DMS 273 (cell line): Measurements from ENCODE around the gene FAM131C.

Experiments
- DNase-seq: peaks from one replicate; lab custom pipeline; 2025; ENCODE audit not compliant: unreplicated experiment; lab: John Stamatoyannopoulos, UW

The FAM131C gene

DNA sequence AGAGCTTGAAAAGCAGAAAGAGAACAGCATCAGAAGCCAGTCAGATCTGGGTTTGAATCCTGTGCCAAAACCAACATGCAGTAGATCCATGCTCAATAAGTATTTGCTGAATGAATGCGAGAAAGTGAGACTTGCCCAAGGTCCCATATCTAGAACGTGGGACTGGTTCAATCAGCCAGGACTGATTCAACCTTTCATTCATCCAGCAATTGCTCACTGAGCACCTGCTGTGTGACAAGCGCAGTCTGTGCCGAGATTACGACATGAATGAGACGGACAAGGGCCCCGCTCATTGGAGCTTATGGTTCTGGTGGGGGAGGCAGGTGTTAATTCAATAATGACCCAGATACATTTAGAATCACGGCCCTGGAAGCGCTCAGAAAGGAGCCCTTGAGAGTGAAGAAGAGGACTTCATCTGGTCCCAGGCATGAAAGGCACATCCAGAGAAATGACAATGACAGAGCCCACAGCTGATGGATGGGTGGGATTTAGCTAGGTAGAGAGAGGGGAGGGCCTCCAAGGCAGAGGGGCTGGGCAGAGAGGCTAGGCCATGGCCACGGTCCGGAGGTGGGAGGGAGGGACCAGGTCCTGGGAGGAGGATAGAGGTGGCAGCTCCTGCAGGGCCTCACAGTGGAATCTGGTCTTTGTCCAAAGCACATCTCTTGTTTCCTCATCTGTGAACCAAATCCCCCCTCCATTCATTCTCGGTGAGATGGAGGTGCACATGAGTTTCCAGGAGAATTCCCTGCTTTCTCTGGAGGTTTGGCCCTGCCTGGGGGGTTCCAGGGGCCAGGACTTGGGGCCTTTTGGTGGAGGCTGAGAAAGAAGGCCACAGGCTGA is 4.2 kb upstream of the FAM131C start:
- DNase-seq: no peak

DNA sequence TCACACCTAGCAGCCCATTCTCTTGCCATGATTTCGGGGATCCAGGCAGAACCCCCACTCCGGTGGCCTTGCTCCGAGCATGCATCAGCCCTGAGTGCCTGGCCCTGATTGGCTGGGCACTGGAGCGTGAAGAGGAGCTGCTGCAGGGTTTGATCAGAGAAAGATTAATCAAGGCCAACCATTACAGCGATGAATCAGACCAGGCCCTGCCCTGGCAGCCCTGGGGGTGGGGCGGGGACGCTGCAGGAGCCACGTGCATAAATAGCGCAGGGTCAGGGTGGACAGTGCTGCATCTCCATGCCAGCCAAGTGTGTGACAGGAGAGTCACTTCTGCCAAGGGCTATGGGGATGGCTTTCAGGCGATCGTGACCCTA is 3.4 kb upstream of the FAM131C start:
- no peak for DNase-seq

GRCh38 chr1:16076031-16076864 is 2.8 kb upstream of the FAM131C start:
- DNase-seq: no peak

GRCh38 chr1:16075337-16076030 is 2.0 kb upstream of the FAM131C start:
- DNase-seq: no peak

DNA sequence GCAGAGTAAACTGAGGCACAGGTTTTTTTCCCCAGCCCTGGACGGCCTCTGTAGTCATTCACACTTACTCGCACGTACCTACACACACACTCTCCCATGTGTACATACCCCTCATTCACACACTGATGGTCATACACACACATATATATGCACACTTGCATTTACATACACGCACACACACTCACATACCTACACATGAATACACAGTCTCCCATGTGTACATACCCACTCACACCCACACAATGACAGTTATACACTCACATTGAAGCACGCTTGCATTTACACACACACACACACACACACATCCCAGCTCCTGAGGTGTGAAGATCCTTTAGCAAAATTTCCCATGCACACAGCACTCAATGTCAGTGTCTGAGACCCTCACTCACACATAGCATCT is 766 bp upstream of the FAM131C start:
- no peak for DNase-seq

DNA sequence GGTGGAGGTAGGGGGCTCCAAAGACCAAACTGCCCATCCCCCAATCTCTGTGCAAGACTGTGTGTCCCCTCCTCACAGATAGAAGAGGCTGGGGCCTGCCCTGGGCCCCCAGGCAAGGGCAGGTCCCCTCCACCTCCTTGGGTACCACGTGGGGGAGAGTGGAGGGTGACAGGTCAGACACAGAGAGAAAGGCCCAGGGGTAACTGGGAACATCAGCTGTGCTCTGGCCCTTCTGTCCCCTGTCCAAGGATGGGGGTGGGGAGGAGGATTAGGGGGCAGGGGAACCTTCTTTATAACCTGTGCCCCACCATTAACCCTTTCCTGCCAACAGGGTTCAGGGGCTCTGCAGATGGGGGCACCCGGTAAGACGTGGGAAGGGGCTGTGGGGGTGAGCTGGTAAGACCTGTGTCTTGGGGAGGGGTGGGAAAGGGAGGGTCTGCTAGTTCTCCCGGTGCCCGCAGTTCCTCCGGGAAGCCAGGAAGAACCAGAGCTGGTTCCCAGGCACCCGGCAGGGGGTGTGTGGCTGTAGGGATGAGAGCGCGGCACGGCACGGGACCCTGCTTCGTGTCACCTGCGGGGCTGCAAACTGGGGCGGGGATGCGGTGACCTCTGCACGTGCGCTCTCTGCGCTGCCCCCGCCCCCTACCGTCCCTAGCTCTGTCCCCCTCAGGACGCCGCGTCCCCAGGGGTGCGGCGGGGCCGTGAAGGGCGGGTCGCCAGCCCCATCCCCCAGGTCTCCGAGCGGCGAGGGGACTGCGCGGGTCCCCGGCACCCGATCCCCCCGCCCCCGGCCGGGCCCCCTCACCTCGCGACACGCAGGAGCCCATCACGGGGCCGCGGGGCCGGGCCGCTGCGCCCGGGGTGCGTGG is 601 bp downstream of the FAM131C start:
- DNase-seq: peak; percentile 61

- DNase-seq: no peak
Observed at GRCh38 chr1:16072095-16072494, 1.4 kb downstream of the FAM131C start.

DNA sequence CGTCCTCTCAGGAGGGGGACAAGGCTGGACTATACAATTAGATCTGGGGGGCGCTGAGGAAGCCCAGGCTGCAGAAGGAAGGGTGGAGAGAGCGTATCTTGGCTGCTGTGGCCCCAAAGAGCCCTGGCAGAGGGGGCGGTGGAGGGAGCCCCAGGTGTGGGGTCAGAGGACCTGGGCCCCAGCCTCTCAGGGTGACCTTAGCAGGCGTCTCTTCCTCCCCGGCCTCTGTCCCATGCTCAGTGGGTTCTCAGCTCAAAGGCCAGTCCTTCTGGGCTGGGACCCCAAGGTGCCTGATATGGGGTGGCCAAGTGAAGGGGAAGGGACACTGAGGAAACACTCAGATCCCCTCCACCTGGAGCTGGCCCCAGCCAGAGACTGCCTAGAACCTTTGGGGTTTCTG is 1.8 kb downstream of the FAM131C start:
- no peak for DNase-seq

DNA sequence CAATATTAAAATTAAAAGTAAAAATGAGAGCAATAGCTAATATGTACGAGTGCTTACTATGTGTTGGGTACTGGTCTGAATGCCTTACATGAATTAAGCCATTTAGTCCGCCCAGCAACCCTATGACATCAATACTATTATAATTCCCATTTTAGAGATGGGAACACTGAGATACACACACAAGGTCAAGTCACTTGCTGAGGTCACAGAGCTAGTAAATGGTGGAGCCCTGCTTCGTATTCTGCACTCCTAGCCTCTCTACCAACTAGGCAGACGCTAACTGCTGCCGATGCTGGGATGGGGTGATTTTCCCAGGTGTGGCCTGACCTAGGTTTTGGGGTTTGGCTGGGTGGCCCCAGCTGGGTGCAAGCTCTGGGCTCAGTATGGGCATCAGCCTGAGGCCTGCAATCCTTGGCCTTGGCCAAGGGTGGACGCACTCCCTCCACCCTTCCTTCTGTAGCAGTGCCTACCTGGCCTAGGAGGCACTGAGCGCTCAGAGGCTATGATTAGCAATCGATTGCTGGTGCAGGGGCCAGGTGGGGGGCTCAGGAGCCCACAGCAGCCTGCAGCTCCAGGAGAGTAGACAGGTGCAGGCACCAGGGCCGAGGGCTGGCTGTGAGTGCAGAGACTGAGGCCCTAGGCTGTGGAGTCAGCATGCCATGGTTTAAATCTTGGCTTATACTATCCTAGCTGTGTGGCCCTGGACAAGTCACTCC is 2.7 kb downstream of the FAM131C start:
- DNase-seq: no peak

- DNase-seq: no peak
Observed at GRCh38 chr1:16068356-16069270, 4.8 kb downstream of the FAM131C start.

DNA sequence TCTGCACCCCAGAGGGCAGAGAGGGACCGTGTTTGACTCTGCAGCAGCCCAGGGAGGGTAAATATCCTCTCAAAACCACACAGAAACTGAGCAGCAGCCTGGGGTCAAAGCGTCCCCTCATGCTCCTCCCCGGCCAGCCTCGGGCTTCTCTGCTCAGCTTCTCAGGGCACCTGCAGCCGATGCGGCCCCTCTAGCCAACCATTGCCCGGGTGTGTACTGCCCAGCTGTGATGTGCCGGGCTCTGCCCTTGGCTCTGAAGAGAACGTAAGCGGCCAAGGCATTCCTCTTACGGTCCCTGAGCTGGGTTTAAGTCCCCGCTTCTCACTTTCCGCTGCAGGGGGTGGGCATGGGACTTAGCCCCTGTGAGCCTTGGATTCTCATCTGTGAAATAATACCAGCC is 5.5 kb downstream of the FAM131C start:
- no peak for DNase-seq

DNA sequence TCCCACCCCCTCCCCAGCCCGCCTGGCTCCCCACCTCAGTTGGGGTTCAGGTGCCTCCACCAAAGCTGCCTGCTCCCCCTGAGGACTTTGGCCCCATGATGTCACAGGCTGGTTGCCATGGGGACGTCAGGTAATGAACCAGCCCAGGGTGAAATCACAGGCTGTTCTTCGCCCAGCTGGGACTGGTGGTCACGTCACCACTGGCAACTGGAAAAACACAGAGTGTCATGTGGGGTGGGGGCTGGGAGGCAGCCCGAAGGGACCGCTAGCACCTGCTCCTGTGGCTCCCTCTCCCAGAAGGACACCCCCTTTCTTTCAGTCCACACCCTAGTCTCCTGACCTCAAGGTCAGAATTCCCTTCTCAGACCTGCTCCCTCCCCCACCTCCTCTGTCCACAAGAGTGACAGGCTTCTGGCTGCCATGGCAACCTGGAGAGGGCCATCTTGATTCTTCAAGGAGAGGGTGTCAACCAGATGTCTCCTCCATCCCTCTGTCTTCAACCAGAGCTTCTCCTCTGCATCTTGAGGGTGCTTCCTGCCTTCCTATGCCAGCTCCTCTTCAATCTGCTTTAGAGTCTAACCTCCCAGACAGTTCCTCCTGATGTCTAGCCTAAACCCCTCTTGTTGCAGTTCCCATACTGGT is 6.2 kb downstream of the FAM131C start:
- peak; percentile 80 for DNase-seq

GRCh38 chr1:16066245-16066644 is 7.2 kb downstream of the FAM131C start:
- DNase-seq: no peak

- DNase-seq: no peak
Observed at GRCh38 chr1:16065269-16065576, 8.2 kb downstream of the FAM131C start.

DNA sequence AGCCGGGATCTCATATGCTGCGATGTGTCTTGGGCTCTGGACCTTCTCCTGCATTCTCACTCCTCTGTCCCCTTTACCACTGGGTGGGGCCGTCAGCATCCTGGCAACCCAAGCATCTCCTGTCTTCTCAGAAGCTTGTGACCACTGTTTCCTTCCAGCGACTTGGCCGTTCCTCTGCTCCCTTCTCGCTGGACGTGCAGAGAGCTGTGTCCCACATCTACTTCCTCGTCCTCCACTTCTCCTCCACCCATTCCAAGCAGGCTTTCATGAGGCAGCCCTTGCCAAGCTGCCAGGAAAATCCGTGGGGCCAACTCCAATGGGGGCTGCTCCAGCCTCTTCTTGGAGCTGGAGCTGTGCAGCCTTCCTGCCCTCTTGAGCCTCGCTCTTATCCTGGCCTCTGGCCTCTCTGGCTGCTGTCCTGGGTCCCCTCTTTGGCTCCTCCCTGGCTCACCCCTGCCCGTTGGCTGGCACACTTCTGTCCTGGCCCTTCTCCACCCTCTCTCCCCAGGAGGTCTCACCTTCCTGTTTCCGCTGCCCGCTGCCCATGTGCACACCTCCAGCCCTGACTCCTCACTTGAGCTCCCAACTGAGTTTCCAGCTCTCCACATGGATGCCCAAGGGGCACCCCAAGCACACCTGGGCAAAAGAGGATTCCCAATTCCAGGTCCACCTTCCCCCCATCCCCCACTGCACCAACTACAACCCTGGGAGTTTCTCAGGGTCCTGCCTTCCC is 8.7 kb downstream of the FAM131C start:
- no peak for DNase-seq

DNA sequence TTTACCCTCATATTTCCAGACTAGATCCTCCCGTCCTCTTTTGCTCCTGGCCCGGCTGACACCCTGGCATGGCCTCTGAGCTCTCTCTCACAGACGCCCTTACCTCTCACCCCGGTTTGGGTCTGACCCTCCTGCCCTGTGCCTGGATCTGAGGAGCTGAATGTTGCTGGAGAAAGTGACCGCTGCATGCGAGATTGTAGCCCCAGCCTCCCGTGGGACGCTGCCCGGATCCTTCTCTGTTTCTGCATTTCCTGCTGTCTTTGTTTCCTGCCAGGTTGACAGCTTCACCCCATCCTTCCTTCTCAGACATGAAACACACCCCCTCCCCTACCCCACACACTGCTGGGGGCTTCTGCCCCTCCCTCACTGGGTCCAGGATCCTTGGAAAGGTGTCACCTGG is 9.5 kb downstream of the FAM131C start:
- DNase-seq: no peak

DNA sequence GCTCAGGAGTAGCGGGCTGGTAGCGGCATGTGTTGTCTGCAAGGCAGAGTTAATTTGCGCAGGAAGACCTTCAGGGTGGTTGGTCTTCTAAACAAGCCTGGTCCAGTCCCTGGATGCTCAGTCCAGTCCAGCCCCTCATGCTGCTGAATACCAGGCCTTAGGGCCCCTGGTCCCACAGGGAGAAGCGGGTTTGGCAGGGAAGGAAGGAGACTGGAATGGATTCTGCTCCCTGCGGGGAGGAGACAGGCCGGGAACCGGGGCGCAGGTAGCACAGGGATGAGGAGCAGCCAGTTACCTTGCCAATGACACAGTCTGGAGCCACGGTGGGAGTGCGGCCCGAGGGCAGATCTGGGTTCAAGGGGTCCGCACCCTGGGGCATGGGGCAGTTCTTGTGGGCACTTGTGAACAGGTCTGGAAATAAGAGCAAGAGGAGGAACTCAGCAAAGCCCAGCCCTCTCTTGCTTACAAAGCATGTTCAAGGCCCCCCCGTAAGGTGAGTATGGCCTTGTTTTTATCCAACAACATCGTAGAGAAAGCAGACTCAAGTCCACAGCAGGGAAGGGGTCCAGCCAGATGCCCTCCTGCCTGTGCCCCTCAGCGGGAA is 10.1 kb downstream of the FAM131C start:
- peak; percentile 36 for DNase-seq

DNA sequence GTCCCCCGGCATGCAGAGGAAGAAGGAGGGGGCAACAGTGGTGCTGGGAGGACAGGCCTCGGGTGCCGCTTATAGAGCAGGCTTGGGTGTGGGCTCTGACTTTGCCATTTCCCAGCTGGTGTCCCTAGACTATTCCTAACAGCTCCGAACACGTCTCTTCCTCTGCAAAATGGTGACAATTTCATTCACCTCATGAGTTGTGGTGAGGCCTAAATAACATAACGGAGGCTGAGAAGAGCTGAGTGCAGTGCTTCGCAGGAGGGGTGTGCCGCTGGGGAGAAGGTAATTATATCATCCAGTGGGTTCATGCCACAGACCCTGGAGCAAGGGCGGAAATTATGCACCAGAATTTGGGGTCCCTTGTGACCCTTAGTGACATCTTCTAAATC is 10.8 kb downstream of the FAM131C start:
- peak; percentile 64 for DNase-seq
